AG04450 (cell line): Measurements from ENCODE around the gene STXBP6. TPM values are rescaled to one million over a fixed set of nuclear protein-coding genes. Genes with fewer than 3 reads are reported as not detected.

Source experiments
- CTCF ChIA-PET: fragments of 300-600, 350-600 bp; formaldehyde crosslinking; extraction: SDS; loops from one replicate; lab custom pipeline; 2022; ENCODE audit warnings: antibody characterized with exemption, inconsistent platforms; lab: Charles Lee
- POLR2A ChIA-PET: fragments of 350-600 bp; formaldehyde crosslinking; extraction: SDS; loops from one replicate; lab custom pipeline; 2021; ENCODE audit warnings: antibody characterized with exemption, inconsistent platforms; lab: Yijun Ruan, JAX
- DNase-seq: peaks from one replicate; pipeline ENCODE4 v3.0.0-alpha.2; 2011; ENCODE audit warnings: low read depth, low spot score
- H3K27ac ChIP-seq: one replicate; pipeline ENCODE4 v1.5.1; 2012; ENCODE audit warnings: low read depth, low read length, control low read depth
- H3K27me3 ChIP-seq: one replicate; pipeline ENCODE4 v1.6.0; 2012; ENCODE audit warnings: low read length; ENCODE audit not compliant: control insufficient read depth, insufficient read depth
- H3K4me3 ChIP-seq: 2 replicates; pipeline ENCODE4 v1.5.1; 2011; ENCODE audit warnings: mild to moderate bottlenecking, low read depth, low read length, control low read depth
- H3K9me3 ChIP-seq: 2 replicates; pipeline ENCODE4 v1.5.1; 2012; ENCODE audit warnings: low read length; ENCODE audit not compliant: control insufficient read depth, insufficient read depth
- polyA plus RNA-seq: library from polyadenylated mRNA; depleted of rRNA; stranded (reverse); fragments of >200 nt; gene quantifications from 2 replicates; pipeline ENCODE4 v1.2.3, GENCODE V29; 2011
- TF ChIP-seq, protein P1 (sequence below): IDR thresholded peaks from 2 replicates; pipeline ENCODE4 v1.5.1; 2011; ENCODE audit warnings: low read depth, low read length, control low read depth, inconsistent platforms

The STXBP6 gene
- polyA plus RNA-seq, 1 experiment = 0.16 TPM

DNA sequence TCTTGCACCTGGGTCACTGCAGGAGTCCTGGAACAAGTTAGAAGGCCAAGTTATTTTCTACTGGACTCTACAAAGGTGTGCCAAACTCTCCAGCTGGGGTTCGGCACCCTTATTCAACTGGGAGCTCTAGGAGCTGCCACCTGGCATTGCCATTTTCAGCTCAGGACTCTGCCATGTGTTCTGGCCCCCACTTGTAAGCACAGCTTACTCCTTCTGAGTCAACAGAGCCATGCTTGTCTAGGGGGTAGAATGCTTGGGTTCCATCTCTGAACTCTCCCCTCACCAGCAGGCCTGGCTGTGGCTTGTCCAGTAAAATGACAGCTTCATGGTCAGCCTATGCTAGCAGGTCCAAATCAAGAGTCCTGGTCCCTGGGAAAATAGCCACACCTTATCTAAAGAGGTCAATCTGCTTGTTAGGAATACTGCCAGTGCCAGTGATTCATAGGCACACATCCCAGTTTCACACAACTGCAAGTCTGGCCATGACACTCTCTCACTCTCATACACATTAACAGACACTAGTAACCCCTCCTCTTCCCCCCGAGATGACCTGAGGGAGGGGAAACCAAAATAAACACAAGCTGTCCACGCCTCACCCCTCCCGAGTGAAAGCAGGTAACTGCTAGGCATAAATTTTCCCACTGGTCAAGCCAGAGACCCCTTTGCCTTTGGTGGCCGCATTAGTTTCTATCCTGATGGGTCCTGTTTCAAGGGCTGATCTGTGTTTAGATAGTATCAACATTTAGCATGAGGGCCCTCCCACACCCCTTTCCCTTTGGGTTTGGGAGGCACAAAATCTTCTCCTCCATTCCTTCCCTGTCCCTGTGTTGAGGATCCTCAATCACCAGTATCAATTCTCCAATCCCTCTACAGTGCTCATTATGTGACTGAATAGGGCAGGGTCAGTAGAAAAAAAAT, 233.7 kb downstream of the STXBP6 start:
- Histone ChIP-seq H3K27ac (no peak overlapping the region), H3K9me3 (no peaks in the 10 kb centered on the region), H3K27me3 (no peaks in the 10 kb centered on the region), H3K4me3 (no peak overlapping the region)
- TF ChIP-seq, protein P1, sequence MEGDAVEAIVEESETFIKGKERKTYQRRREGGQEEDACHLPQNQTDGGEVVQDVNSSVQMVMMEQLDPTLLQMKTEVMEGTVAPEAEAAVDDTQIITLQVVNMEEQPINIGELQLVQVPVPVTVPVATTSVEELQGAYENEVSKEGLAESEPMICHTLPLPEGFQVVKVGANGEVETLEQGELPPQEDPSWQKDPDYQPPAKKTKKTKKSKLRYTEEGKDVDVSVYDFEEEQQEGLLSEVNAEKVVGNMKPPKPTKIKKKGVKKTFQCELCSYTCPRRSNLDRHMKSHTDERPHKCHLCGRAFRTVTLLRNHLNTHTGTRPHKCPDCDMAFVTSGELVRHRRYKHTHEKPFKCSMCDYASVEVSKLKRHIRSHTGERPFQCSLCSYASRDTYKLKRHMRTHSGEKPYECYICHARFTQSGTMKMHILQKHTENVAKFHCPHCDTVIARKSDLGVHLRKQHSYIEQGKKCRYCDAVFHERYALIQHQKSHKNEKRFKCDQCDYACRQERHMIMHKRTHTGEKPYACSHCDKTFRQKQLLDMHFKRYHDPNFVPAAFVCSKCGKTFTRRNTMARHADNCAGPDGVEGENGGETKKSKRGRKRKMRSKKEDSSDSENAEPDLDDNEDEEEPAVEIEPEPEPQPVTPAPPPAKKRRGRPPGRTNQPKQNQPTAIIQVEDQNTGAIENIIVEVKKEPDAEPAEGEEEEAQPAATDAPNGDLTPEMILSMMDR = no peak
- ChIA-PET CTCF (no interaction called here), POLR2A (no interaction called here)
- DNase-seq = no peak

DNA sequence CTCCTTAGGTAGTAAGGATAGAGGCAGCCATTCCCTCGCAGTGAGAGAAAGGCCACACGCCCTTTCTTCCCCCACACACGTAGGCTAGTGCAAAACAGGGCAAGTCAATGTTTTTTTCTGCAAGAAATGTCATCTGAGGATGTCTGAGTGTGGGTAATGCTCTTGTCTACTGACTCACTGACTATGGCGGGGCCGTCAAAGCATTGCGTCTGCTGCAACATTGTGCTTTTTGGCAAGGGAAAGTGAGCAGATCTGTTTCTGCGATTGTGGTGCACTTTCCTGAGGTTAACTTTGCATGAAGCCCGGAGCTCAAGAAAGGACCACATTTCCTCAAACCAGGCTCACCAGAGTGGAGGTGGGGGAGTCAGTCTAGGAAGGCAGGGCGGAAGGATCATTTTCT, 234.4 kb downstream of the STXBP6 start:
- TF ChIP-seq, protein P1 = no peak
- no peak overlapping the region for H3K4me3 ChIP-seq
- no peaks in the 10 kb centered on the region for H3K27me3 ChIP-seq
- no peak overlapping the region for H3K27ac ChIP-seq
- POLR2A ChIA-PET = no interaction called here
- no peaks in the 10 kb centered on the region for H3K9me3 ChIP-seq
- DNase-seq = no peak
- CTCF ChIA-PET = no interaction called here

DNA sequence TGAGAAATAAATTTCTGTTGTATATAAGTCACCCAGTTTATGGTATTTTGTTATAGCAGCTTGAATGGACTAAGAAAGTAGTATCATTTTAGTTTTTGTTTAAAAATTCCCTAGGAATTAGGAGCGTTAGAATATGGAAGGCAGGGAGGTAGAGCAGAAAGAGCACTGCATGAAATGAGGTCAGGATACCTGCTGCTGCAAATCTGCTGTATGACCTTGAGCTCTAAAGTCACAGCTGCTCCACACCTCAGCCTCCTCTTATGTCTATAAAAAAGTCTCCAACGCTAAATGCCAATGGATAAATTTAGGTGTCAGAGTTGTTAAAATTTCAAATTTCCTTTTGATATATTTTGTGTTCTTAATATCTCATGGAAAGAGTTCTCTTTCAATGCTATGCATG, 235.0 kb downstream of the STXBP6 start:
- no peak overlapping the region for H3K4me3 ChIP-seq
- CTCF ChIA-PET = no interaction called here
- H3K9me3 ChIP-seq = no peaks in the 10 kb centered on the region
- no peak overlapping the region for H3K27ac ChIP-seq
- no peaks in the 10 kb centered on the region for H3K27me3 ChIP-seq
- TF ChIP-seq, protein P1 = no peak
- DNase-seq = no peak
- POLR2A ChIA-PET = no interaction called here

DNA sequence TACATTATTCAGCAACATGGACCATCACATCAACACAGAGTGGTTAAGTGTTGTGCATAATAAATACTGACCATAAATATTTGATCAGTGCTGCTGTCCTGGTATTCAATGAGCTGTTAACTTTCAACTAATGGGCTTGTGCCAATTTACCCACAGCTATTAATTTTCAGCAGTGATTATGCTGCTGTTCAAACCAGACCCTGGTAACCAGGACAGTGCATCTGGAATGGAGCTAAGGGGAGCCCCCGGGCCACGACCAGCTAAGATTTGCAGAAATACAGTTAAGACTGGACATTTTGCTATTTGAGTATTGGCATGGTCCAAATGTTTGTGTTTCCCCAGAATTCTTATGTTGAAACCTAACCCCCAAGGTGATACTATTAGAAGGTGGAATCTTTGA, 235.6 kb downstream of the STXBP6 start:
- H3K9me3 ChIP-seq = no peaks in the 10 kb centered on the region
- no peak overlapping the region for H3K4me3 ChIP-seq
- H3K27ac ChIP-seq = no peak overlapping the region
- DNase-seq = no peak
- TF ChIP-seq, protein P1 = no peak
- ChIA-PET POLR2A (no interaction called here), CTCF (no interaction called here)
- no peaks in the 10 kb centered on the region for H3K27me3 ChIP-seq

GRCh38 chr14:24813819-24814259, 236.1 kb downstream of the STXBP6 start:
- TF ChIP-seq, protein P1 = no peak
- Histone ChIP-seq H3K4me3 (no peak overlapping the region), H3K27ac (no peak overlapping the region), H3K27me3 (no peaks in the 10 kb centered on the region), H3K9me3 (no peaks in the 10 kb centered on the region)
- POLR2A ChIA-PET = no interaction called here
- DNase-seq = no peak
- CTCF ChIA-PET = no interaction called here
